Measurements from ENCODE around the gene TTN.
"Not testable (repeated sequence)": the region's sequence is repeated elsewhere in the genome, so short reads cannot be mapped to it uniquely, and the experiment has no call there.

TTN gene

GRCh38 chr2:178526256-178526655 lies 281.0 kb downstream of the TTN start:
- DNase-seq: no peak

GRCh38 chr2:178525460-178525859 lies 281.8 kb downstream of the TTN start:
- DNase-seq: not testable (repeated sequence)

DNA sequence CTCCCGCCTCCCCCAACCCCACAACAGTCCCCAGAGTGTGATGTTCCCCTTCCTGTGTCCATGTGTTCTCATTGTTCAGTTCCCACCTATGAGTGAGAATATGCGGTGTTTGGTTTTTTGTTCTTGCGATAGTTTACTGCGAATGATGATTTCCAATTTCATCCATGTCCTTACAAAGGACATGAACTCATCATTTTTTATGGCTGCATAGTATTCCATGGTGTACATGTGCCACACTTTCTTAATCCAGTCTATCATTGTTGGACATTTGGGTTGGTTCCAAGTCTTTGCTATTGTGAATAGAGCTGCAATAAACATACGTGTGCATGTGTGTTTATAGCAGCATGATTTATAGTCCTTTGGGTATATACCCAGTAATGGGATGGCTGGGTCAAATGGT lies 282.2 kb downstream of the TTN start:
- DNase-seq: not testable (repeated sequence)

DNA sequence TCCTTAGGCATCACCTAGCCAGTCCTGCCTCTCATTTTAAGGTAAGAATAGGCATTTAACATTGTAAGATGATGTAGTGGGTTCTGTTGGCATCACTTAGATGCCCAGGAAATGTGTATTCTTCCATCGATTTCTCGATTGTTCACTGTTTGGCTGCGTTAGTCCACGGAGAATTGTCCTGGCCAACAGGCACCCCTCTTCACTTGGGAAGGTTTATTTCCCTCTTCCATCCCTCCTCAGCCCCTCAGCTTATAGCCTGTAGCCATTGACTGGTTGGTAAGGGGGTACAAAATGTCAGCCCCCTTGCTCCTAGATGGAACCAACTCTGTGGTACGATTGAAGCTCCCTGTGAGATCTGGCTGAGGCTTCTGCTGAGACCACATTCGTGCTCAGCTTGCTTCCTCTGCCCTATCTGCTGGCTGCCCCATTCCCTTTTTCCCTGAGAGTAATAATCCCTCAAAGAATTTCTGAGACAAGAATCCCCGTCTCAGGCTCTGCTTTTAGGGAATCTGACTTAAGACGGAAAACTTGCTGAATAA lies 283.6 kb downstream of the TTN start:
- no peak for DNase-seq

DNA sequence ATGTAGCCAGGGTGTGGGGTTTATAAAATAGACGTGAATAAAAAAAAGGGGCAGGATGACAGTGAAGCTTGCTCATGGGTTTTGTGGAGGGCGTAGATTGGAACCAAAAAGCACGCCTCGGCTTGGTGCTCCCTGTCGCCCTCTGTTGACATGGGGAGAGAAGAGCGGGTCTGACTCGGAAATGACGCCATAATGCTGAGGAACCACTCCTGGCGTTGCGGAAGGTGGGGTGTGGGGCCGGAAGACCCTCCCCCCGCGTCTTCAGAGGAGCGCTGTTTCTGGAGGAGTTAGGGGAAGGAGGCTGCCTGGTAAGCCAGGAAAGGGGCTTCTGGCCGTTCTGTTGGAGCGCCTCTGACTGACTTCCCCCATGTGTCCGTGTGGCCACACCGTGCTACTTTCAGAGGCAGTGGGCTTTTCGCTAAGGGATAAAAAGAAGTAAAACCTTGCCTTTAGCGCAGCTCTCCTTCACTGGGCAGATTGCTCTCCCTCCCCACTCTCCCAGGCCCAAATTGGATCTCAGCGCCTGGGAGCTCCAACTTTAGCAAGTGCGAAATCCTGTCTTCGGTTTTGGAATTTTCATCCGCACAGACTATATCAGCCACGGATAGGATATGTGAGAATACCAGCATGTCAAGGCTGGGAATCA lies 284.1 kb downstream of the TTN start:
- peak; percentile 83 for DNase-seq

DNA sequence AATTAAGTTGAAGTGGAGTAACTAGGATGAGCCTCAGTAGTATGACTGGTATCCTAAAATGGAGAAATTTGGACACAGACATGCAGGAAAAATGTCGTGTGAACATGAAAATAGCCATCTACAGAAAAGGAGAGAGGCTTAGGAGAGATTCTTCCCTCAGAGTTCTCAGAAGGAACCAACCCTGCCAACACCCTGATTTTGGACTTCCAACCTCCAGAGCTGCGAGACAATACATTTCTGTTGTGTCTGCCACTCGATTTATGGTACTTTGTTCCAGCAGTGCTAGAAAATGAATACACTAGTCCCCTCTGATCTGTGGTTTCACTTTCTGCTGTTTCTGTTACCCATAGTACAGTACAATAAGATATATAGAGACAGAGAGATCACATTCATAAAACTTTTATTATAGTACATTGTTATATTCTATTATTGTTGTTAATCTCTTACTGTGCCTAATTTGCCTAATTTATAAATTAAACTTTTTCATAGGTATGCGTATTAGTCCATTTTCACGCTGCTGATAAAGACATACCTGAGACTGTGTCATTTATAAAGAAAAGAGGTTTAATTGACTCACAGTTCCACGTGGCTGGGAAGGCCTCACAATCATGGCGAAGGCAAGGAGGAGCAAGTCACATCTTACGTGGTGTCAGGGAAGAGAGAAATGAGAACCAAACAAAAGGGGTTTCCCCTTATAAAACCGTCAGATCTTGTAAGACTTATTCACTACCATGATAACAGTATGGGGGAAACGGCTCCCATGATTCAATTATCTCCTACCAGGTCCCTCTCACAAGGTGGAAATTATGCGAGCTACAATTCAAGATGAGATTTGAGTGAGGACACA lies 285.7 kb downstream of the TTN start:
- no peak for DNase-seq

GRCh38 chr2:178517496-178517895 lies 289.7 kb downstream of the TTN start:
- no peak for DNase-seq

- peak; percentile 4 for DNase-seq
Observed at GRCh38 chr2:178514664-178515063, 292.6 kb downstream of the TTN start.

DNA sequence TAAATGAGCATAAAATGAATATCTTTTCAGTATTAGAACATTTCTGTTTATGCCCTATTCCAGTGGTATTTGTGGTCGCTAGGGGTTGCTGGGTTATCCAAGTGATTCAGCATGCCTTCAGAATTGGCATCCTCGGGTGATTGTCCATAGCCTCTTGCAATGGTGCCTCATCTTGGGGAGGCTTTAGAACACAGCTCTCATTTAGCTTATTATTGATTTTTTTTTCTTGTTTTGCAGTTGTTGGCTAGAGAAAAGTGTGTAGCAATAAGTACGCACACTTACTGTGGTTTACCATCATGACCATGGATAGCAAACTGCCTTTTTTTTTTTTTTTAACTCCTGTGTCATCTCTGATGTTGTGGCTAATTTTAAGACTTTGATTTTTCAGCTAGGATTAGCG lies 293.3 kb downstream of the TTN start:
- no peak for DNase-seq

- no peak for DNase-seq
Observed at GRCh38 chr2:178512484-178512883, 294.7 kb downstream of the TTN start.

GRCh38 chr2:178510384-178510783 lies 296.8 kb downstream of the TTN start:
- DNase-seq: no peak

- DNase-seq: no peak
Observed at GRCh38 chr2:178508646-178509045, 298.6 kb downstream of the TTN start.

GRCh38 chr2:178506949-178507348 lies 300.3 kb downstream of the TTN start:
- no peak for DNase-seq

- DNase-seq: no peak
Observed at GRCh38 chr2:178506524-178506923, 300.7 kb downstream of the TTN start.

GRCh38 chr2:178506101-178506500 lies 301.1 kb downstream of the TTN start:
- no peak for DNase-seq

GRCh38 chr2:178502751-178503150 lies 304.5 kb downstream of the TTN start:
- no peak for DNase-seq

DNA sequence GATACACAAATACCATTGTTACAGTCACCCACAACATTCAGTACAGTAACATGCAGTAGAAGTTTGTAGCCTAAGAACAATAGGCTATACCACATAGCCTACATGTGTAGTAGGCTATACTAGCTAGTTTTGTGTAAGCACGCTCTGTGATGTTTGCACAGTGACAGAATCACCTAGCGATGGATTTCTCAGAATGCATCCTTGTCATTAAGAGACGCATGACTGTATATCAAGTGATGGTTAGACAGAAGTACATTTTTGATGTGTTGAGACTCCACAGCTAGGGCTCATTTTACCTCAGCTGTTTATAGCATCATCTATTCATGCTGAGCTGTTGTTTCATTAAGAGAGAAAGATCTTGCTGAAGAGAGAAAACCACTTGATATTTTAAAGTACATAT lies 307.6 kb downstream of the TTN start:
- DNase-seq: no peak

GRCh38 chr2:178498137-178498536 lies 309.1 kb downstream of the TTN start:
- peak; percentile 64 for DNase-seq

DNA sequence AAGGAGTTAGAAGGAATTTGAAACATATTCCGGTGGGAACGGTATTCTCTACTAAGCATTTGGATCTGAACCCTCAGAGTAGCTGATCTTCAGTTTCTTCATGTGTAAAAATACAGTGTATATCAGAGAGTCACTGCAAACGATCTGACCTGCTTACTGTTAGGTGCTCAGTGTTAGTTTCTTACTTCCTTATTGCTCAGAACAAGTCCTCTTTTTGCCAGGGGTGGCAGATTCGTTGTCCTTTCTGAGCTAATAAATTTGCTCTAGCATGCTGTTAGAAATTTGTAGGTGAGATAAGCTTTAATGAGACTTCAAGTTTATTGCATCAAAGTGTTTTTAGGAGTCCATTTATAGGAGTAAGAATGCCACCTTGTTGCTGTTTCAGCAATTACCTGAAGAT lies 311.2 kb downstream of the TTN start:
- no peak for DNase-seq

DNA sequence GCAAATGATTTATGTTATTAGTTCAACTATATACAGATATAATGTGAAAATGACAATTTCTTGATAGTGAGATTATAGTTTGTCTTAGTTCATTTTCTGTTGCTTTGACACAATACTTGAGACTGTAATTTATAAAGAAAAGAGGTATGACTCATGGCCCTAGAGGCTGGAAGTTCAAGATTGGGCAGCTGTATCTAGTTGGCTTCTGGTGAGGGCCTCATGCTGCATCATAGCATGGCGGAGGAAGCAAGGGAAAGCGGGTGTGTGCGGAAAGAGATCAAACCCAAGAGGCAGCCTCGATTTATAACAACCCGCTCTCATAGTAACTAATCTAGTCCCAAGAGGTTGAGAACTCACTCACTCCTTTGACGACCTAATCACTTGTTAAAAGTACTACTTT lies 315.6 kb downstream of the TTN start:
- DNase-seq: no peak

DNA sequence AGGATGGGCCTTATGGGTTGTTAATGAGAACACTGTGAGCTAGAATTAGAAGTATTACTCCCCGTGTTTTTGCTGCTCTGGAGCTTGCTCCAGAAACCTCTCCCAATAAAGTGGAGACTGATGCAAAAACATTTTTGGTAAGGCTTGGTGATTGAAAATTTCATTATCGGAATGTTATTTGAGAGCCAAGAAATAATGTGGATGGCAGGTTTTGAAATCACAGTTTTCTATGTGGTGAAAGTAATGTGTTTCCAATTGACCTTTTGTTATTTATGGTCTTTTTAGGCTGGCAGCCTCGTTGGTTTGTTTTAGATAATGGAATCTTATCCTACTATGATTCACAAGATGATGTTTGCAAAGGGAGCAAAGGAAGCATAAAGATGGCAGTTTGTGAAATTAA lies 321.9 kb downstream of the TTN start:
- DNase-seq: no peak

- no peak for DNase-seq
Observed at GRCh38 chr2:178484245-178485041, 322.8 kb downstream of the TTN start.

DNA sequence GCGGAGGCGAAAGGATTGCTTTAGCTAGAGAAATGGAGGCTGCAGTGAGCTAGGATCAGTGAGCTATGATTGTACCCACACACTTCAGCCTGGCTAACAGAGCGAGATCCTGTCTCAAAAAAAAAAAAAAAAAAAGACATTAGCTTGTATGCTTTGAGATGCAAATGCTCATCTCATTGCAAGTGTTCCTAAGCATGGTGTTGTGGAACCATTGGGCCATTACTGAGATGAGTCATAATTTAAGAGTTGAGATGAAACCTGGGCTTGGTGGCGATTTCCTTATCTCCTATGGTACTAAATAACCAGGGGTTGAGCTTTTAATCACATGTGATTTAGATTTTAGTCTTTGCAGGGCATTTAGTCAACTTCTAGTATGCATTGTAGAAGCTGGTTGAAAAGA lies 324.8 kb downstream of the TTN start:
- DNase-seq: peak; percentile 23
